Globus pallidus (tissue), 1 donor: ENCODE results near the gene RBM28.

Source experiments
- DNase-seq: peaks from one replicate; pipeline ENCODE4 v3.0.0-alpha.2; 2015; ENCODE audit warnings: low spot score

RBM28 gene

DNA sequence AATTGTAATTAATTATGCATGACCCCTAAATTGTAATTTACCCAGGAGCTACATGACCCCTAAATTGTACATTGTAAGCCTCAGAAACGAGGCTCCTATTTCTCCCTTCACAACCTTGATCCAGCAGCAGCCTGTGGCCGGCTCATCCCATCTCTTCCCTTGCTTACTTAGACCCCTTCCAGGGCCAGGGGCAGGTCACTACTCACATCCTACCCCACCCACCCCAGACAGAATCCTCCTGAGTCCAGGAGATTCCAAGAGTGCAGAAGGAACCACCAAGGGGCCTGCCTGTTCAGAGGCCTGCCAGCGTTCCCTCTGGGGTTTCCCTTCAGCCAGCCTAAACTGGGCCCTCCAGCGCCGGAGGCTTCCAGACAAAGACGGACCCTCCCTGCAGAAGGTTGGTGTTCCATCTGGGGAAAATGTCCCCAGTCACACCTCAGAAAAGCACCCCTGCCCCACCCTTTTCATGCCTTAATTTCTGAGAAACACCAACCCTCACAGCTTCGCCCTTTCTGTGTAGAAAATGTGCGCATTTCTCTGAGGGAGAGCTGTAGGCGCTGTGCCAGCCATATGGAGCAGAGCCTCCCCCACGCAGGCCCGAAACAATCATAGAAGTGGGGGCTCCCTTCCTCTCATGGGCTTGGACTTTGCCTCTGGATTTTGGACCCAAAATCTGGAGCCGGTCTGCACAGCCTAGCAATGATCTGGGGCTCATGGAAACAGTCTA is 83.5 kb downstream of the RBM28 start:
- no peak for DNase-seq

DNA sequence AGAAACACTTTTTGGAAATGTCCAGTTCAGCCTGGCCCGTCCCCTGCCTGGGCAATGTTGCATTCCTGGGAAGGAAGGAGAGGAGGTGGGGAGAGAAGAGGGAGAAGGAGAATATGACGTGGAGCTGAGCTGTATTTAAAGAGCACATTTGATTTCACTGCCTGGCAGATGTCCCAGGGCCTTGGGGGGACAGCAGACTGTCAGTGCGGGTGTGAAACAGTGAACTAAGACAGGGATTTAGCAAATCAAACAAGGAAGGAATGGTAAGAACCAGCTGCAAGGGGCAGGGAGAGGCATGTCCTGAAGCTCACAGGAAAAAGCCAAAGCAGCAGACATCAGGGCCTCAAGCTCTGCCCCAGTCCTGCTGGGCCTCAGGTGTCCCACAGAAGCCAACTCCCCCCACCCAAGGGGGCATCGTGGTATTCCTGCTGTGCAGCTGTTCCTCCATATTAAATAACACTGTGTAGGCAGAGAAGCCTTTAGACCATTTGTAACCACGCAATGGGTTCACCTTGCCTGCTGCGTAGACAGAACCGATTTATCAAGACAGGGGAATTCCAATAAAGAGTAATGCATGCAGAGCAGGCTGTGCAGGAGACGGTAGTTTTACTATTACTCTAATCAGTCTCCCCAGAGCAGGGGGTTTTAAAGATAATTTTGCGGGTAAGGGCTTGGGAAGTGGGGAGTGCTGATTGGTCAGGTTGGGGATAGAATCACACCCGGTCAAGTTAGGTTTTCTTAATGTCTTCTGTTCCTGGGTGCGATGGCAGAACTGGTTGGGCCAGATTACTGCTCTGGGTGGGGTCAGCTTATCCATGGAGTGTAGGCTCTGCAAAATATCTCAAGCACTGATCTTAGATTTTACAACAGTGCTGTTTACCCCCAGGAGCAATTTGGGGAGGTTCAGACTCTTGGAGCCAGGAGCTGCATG is 84.3 kb downstream of the RBM28 start:
- no peak for DNase-seq

DNA sequence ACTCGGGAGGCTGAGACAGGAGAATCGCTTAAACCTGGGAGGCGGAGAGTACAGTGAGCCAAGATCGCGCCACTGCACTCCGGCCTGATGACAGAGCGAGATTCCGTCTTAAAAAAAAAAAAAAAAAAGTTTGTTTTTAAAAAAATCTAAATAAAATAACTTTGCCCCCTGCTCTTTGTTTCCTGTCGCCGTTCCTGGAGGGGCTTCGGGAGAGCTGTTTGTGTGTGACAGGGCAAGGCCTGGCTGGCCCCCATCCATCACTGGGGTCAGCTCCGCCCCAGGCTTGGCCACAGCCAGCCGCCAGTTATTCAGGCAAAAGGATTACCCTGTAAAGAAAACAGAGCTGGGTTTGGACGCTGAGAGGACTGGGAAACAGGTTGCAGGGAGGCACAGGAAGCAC is 86.2 kb downstream of the RBM28 start:
- no peak for DNase-seq

DNA sequence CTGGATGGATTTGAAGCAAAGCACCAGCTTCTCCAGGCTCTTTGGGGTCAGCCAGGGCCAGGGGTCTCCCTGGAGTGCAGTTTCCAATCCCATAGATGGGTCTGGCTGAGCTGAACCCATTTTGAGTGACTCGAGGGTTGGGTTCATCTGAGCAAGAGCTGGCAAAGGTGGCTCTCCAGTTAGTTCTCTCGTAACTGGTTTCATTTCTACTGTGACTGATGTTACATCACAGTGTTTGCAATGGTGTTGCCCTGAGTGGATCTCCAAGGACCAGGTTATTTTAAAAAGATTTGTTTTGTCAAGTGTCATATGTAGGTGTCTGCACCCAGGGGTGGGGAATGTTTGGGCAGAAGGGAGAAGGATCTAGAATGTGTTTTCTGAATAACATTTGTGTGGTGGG is 88.4 kb downstream of the RBM28 start:
- DNase-seq = no peak

DNA sequence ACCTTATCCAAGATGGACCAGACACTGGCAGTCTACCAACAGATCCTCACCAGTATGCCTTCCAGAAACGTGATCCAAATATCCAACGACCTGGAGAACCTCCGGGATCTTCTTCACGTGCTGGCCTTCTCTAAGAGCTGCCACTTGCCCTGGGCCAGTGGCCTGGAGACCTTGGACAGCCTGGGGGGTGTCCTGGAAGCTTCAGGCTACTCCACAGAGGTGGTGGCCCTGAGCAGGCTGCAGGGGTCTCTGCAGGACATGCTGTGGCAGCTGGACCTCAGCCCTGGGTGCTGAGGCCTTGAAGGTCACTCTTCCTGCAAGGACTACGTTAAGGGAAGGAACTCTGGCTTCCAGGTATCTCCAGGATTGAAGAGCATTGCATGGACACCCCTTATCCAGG is 89.2 kb downstream of the RBM28 start:
- no peak for DNase-seq

DNA sequence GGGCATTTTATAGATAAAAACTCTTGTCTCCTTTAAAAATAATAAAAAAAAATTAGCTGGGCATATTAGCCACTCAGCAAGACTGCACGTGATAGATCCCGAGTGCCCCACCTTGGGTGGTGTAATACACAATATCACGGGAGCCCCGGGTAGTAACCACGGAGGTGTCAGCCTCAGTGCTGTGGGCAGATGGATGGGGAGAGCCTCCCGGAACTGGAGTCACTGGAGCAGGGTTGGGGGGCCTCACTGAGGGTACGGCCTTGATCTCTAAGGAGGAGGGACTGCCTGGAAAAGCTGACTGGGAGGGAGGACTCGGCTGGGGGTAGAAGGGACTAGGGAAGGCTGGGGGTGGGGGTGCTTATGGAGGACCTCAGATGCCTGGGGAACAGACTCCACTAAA is 90.0 kb downstream of the RBM28 start:
- no peak for DNase-seq

DNA sequence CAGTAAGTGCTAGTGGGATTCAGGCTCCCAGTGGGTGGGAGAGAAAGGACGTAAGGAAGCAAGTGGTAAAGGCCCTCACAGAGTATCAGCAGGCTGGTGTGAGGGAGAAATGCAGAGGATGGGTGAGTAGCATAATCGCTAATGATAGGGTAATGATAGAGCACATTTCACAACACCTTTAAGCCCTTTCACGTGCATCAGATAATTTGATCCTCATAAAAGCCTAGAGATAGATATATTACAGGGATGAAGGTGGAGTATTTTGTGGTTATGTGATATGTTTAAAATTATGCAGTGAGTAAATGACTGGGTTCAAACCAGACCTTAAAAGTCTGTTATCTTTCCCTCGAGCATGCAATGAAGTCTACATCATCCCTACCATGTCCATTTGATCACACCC is 92.4 kb downstream of the RBM28 start:
- no peak for DNase-seq
